ENCODE measurements around the gene SCGB1D2.
"Not testable (repeated sequence)": the region's sequence is repeated elsewhere in the genome, so short reads cannot be mapped to it uniquely, and the experiment has no call there.

DNA sequence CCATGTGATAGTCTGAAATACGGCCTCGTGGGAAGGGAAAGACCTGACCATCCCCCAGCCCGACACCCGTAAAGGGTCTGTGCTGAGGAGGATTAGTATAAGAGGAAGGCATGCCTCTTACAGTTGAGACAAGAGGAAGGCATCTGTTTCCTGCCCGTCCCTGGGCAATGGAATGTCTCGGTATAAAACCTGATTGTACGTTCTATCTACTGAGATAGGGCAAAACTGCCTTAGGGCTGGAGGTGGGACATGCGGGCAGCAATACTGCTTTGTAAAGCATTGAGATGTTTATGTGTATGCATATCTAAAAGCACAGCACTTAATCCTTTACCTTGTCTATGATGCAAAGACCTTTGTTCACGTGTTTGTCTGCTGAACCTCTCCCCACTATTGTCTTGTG is 47.0 kb upstream of the SCGB1D2 start:
- TF ChIP-seq, protein P1, sequence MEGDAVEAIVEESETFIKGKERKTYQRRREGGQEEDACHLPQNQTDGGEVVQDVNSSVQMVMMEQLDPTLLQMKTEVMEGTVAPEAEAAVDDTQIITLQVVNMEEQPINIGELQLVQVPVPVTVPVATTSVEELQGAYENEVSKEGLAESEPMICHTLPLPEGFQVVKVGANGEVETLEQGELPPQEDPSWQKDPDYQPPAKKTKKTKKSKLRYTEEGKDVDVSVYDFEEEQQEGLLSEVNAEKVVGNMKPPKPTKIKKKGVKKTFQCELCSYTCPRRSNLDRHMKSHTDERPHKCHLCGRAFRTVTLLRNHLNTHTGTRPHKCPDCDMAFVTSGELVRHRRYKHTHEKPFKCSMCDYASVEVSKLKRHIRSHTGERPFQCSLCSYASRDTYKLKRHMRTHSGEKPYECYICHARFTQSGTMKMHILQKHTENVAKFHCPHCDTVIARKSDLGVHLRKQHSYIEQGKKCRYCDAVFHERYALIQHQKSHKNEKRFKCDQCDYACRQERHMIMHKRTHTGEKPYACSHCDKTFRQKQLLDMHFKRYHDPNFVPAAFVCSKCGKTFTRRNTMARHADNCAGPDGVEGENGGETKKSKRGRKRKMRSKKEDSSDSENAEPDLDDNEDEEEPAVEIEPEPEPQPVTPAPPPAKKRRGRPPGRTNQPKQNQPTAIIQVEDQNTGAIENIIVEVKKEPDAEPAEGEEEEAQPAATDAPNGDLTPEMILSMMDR (conservative IDR thresholded peaks at IDR 0.05 in 1 of 2, IDR thresholded peaks at IDR 0.05 in 1 of 2; ENCODE audit: low read depth in 1 of 2, low read length in 2 of 2) = not testable (repeated sequence)
- TF ChIP-seq EZH2 (IDR thresholded peaks at IDR 0.05; ENCODE audit: low read length, missing control alignments) = not testable (repeated sequence)
